ENCODE data around the gene INHBB.

DNA sequence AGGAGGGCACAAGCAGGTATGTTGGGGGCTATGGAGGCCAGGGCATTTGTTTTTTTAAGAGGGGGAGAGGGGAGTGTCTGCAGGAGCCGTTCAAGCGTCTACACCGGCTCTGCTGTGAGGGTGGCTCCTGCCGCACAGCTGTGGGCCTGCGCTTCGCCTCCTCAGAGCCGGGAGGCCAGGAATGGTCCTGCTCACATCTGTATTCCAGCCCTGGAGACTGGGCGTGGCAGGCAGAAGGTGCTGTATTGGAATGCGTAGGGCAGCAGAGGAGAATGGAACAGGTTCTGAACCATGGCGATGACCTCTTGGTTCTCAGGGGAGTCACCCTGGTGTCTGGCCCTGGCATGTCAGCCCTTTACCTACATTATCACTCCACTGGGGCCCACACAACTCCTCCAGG is 26.8 kb upstream of the INHBB start:
- TF ChIP-seq, protein P1, sequence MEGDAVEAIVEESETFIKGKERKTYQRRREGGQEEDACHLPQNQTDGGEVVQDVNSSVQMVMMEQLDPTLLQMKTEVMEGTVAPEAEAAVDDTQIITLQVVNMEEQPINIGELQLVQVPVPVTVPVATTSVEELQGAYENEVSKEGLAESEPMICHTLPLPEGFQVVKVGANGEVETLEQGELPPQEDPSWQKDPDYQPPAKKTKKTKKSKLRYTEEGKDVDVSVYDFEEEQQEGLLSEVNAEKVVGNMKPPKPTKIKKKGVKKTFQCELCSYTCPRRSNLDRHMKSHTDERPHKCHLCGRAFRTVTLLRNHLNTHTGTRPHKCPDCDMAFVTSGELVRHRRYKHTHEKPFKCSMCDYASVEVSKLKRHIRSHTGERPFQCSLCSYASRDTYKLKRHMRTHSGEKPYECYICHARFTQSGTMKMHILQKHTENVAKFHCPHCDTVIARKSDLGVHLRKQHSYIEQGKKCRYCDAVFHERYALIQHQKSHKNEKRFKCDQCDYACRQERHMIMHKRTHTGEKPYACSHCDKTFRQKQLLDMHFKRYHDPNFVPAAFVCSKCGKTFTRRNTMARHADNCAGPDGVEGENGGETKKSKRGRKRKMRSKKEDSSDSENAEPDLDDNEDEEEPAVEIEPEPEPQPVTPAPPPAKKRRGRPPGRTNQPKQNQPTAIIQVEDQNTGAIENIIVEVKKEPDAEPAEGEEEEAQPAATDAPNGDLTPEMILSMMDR (IDR thresholded peaks at IDR 0.05), result no peak
- TF ChIP-seq POLR2A (IDR thresholded peaks at IDR 0.05), result no peak
- TF ChIP-seq EP300 (IDR thresholded peaks at IDR 0.05), result no peak
- TF ChIP-seq POLR2AphosphoS5 (IDR thresholded peaks at IDR 0.05), result no peak
